AG04449 (cell line): Measurements from ENCODE around the gene MRPS18A.
"Not testable (repeated sequence)": the region's sequence is repeated elsewhere in the genome, so short reads cannot be mapped to it uniquely, and the experiment has no call there.

Experiments used
- CTCF ChIA-PET: fragments of 350-600 bp; formaldehyde crosslinking; extraction: SDS; loops from one replicate; lab custom pipeline; 2021; ENCODE audit warnings: antibody characterized with exemption; lab: Yijun Ruan, JAX
- POLR2A ChIA-PET: fragments of 400-600, 350-600 bp; formaldehyde crosslinking; extraction: SDS; loops from one replicate; lab custom pipeline; 2020; ENCODE audit warnings: antibody characterized with exemption, inconsistent platforms; lab: Yijun Ruan, JAX
- DNase-seq: peaks from one replicate; pipeline ENCODE4 v3.0.0-alpha.2; 2010; ENCODE audit warnings: low read depth, low spot score
- H3K4me3 ChIP-seq: 2 replicates; pipeline ENCODE4 v1.5.1; 2011; ENCODE audit warnings: low read depth, mild to moderate bottlenecking, control low read depth, low read length
- TF ChIP-seq, protein P1 (sequence below): IDR thresholded peaks from one replicate; pipeline ENCODE4 v1.5.1; 2011; ENCODE audit warnings: mild to moderate bottlenecking, moderate library complexity, low read length, control low read depth, inconsistent platforms; ENCODE audit not compliant: insufficient read depth; ENCODE audit errors: missing control alignments

Gene MRPS18A

GRCh38 chr6:43657221-43657802 is 30.3 kb downstream of the MRPS18A start:
- TF ChIP-seq, protein P1, sequence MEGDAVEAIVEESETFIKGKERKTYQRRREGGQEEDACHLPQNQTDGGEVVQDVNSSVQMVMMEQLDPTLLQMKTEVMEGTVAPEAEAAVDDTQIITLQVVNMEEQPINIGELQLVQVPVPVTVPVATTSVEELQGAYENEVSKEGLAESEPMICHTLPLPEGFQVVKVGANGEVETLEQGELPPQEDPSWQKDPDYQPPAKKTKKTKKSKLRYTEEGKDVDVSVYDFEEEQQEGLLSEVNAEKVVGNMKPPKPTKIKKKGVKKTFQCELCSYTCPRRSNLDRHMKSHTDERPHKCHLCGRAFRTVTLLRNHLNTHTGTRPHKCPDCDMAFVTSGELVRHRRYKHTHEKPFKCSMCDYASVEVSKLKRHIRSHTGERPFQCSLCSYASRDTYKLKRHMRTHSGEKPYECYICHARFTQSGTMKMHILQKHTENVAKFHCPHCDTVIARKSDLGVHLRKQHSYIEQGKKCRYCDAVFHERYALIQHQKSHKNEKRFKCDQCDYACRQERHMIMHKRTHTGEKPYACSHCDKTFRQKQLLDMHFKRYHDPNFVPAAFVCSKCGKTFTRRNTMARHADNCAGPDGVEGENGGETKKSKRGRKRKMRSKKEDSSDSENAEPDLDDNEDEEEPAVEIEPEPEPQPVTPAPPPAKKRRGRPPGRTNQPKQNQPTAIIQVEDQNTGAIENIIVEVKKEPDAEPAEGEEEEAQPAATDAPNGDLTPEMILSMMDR, result no peak
- CTCF ChIA-PET, result interaction anchor here (1.2 to 3.4 kb wide), 2 partner anchors 8 to 10 kb away, joined by 5 to 35 read pairs; no protein-coding TSS in a partner anchor
- no peak overlapping the region for H3K4me3 ChIP-seq
- DNase-seq, result no peak
- POLR2A ChIA-PET, result no interaction called here

GRCh38 chr6:43652822-43653221 is 34.8 kb downstream of the MRPS18A start:
- POLR2A ChIA-PET, DNase-seq, H3K4me3 ChIP-seq: not testable (repeated sequence)
- CTCF ChIA-PET, result interaction anchor here (6.1 kb wide), 1 partner anchor 14 kb away, joined by 46 read pairs; no protein-coding TSS in a partner anchor

- TF ChIP-seq, protein P1, result no peak
- CTCF ChIA-PET, result interaction anchor here (1.5 to 6.0 kb wide), 3 partner anchors 19 to 431 kb away, joined by 3 to 44 read pairs (median 4); no protein-coding TSS in a partner anchor
These were observed 39.3 kb downstream of the MRPS18A start for GRCh38 chr6:43648248-43648647.

GRCh38 chr6:43647613-43648012 is 40.0 kb downstream of the MRPS18A start:
- DNase-seq, result no peak
- ChIA-PET POLR2A (interaction anchor here (1.1 kb wide), 1 partner anchor 18 kb away, joined by 4 read pairs; the partner anchor contains the start of gene GTPBP2), CTCF (interaction anchor here (0.7 to 6.0 kb wide), 5 partner anchors 13 to 431 kb away, joined by 3 to 44 read pairs (median 4); no protein-coding TSS in a partner anchor)
- no peak overlapping the region for H3K4me3 ChIP-seq
- TF ChIP-seq, protein P1, result no peak

More at GRCh38 chr6:43648248-43648647, 39.3 kb downstream of the MRPS18A start:
- H3K4me3 ChIP-seq, result no peak overlapping the region
- POLR2A ChIA-PET, result interaction anchor here (1.1 kb wide), 1 partner anchor 19 kb away, joined by 4 read pairs; the partner anchor contains the start of gene GTPBP2
- DNase-seq, result no peak

- no peak for DNase-seq
- CTCF ChIA-PET, result interaction anchor here (1.0 to 6.0 kb wide), 3 partner anchors 15 to 434 kb away, joined by 3 to 44 read pairs (median 10); no protein-coding TSS in a partner anchor
- peak overlapping the region; percentile 57 for H3K4me3 ChIP-seq
- TF ChIP-seq, protein P1, result no peak
- POLR2A ChIA-PET, result interaction anchor here (1.0 to 1.2 kb wide), 2 partner anchors 10 to 27 kb away, joined by 3 to 4 read pairs; partner anchors contain the start of gene MAD2L1BP
These were observed 42.0 kb downstream of the MRPS18A start for GRCh38 chr6:43645613-43645964.

- DNase-seq, result no peak
- POLR2A ChIA-PET, result interaction anchor here (1.0 to 1.8 kb wide), 3 partner anchors 9 to 28 kb away, joined by 3 to 7 read pairs (median 4); partner anchors contain the start of genes GTPBP2 and MAD2L1BP
- peak within 1 kb of the TSS; percentile 57 for H3K4me3 ChIP-seq
- CTCF ChIA-PET, result interaction anchor here (1.6 to 6.0 kb wide), 3 partner anchors 22 to 434 kb away, joined by 4 to 44 read pairs (median 10); no protein-coding TSS in a partner anchor
- TF ChIP-seq, protein P1, result no peak
These were observed 42.5 kb downstream of the MRPS18A start, which contains the start of gene RSPH9 for GRCh38 chr6:43644940-43645612. RSPH9 (plus strand) TSS chr6:43645036; CDS start chr6:43645099, 63 bp downstream.
